ENCODE results near the gene YPEL1. TPM values are rescaled to one million over a fixed set of nuclear protein-coding genes. Genes with fewer than 3 reads are reported as not detected.

Gene YPEL1
- total and polyA plus RNA-seq, 2 of the 8 experiments (the other 6 are each of a cell fraction or from before 2014, with no cell fraction given) = 6.0 to 6.7 TPM

- H3K27ac ChIP-seq (ENCODE audit: low read depth, low read length) = no peak overlapping the region
- peak overlapping the region; percentile 39; the same call in 1 of the 2 replicates for H2BK5ac ChIP-seq (ENCODE audit: low read depth, low read length)
- H2AK5ac ChIP-seq (ENCODE audit: low read depth, low read length) = no peak overlapping the region
- H3K4ac ChIP-seq (replicated peaks; ENCODE audit: insufficient read length, low read depth, low read length) = no peak overlapping the region
- H3K23ac ChIP-seq (ENCODE audit: insufficient read length) = no peak overlapping the region
- H3K27me3 ChIP-seq (replicated peaks in 1 of 4; ENCODE audit: control insufficient read depth in 3 of 4, extremely low read depth in 1 of 4, insufficient read depth in 3 of 4, low read length in 3 of 4) = 0 out of 7 replicates have a peak, but pooled peaks cover 0 to 2% (median under 1%) of the 10 kb centered on the region in 4 experiments
- H4K8ac ChIP-seq (ENCODE audit: extremely low read depth, insufficient read depth, low read length) = no peak overlapping the region
- no peak overlapping the region for H3K4me2 ChIP-seq (ENCODE audit: insufficient read depth in 1 of 2, low read depth in 2 of 2, low read length in 2 of 2)
- H3K56ac ChIP-seq (replicated peaks; ENCODE audit: insufficient read length, low read depth, low read length) = no peak overlapping the region
- H3K36me3 ChIP-seq (ENCODE audit: control insufficient read depth in 2 of 4, insufficient read depth in 4 of 4, low read length in 3 of 4) = no peaks in the 10 kb centered on the region
- H2AFZ ChIP-seq (ENCODE audit: low read length) = no peak overlapping the region
- H2BK20ac ChIP-seq (ENCODE audit: low read length) = no peak overlapping the region
- H4K5ac ChIP-seq (ENCODE audit: insufficient read length, low read depth, low read length) = no peak overlapping the region
- peaks cover 7% of the 10 kb centered on the region; the same call in 1 of the 2 replicates for H3K23me2 ChIP-seq (ENCODE audit: low read depth, low read length)
- DNase-seq (ENCODE audit: low read depth in 1 of 2, low spot score in 2 of 2) = no peak
- no peak for TF ChIP-seq KDM4A (IDR thresholded peaks at IDR 0.05; ENCODE audit: low read depth, low read length, severe bottlenecking)
- TF ChIP-seq SAP30 (IDR thresholded peaks at IDR 0.05; ENCODE audit: insufficient read depth, insufficient replicate concordance, low read length) = no peak
- TF ChIP-seq SUZ12 (IDR thresholded peaks at IDR 0.05; ENCODE audit: low read length) = no peak
- CTCF ChIA-PET (ENCODE audit: partially characterized antibody) = no interaction called here
- WGBS, 2 experiments (ENCODE audit: extremely low coverage in 1 of 2, insufficient coverage in 1 of 2, insufficient read length in 1 of 2, insufficient replicate concordance in 2 of 2, low coverage in 1 of 2, low lambda C conversion rate in 2 of 2, missing lambda C conversion rate in 1 of 2) = 86% methylated on average over 5 of the region's 5 CpGs; no CpG with 5 or more reads in 1 of the 2 experiments
- POLR2A ChIA-PET (ENCODE audit: partially characterized antibody) = no interaction called here
- no peak overlapping the region for H2BK15ac ChIP-seq (ENCODE audit: low read length)
- no peak overlapping the region for H3K4me3 ChIP-seq (ENCODE audit: extremely low read depth in 1 of 4, insufficient read depth in 2 of 4, low read depth in 3 of 4, low read length in 4 of 4)
- H4K91ac ChIP-seq (replicated peaks; ENCODE audit: insufficient read length, low read length) = no peak overlapping the region
- no peak for FAIRE-seq
- 0 out of 2 replicates have a peak overlapping the region, but pooled peaks have one; percentile 33 for H2BK12ac ChIP-seq (ENCODE audit: low read depth, low read length)
- peaks cover under 1 to 7% (median 3%) of the 10 kb centered on the region in 4 experiments; a peak in 6 of 7 replicates for H3K4me1 ChIP-seq (replicated peaks in 1 of 4; ENCODE audit: control insufficient read depth in 3 of 4, insufficient read depth in 4 of 4, low read length in 3 of 4)
- peaks cover 7 to 10% of the 10 kb centered on the region in 2 experiments for H4K20me1 ChIP-seq (replicated peaks in 1 of 2; ENCODE audit: control insufficient read depth in 1 of 2, insufficient read depth in 2 of 2, low read length in 2 of 2)
- no peak overlapping the region for H3K14ac ChIP-seq (ENCODE audit: insufficient read length)
- H3K18ac ChIP-seq (ENCODE audit: extremely low read depth, low read length) = no peak overlapping the region
- no peaks in the 10 kb centered on the region for H3K9me3 ChIP-seq (ENCODE audit: insufficient read depth in 2 of 2, low read depth in 1 of 2, low read length in 1 of 2)
- H3K9ac ChIP-seq (replicated peaks in 1 of 4; ENCODE audit: extremely low read depth in 1 of 4, low read depth in 3 of 4, low read length in 3 of 4) = no peak overlapping the region
- no peaks in the 10 kb centered on the region for H3K79me1 ChIP-seq (ENCODE audit: low read depth, low read length)
- no peak overlapping the region for H2BK120ac ChIP-seq (replicated peaks; ENCODE audit: low read depth, low read length)
- H3K79me2 ChIP-seq (ENCODE audit: control insufficient read depth in 1 of 2, insufficient read depth in 2 of 2, low read length in 2 of 2) = no peaks in the 10 kb centered on the region
Measured at GRCh38 chr22:21731503-21731902, 4.1 kb downstream of the YPEL1 start.

Measured in H1 (cell line).